Neutrophil (primary cell): Measurements from ENCODE around the gene PRKN.

Experiments used
- H3K27ac ChIP-seq: fragments of 200-600 bp; sonication (generic); 2 replicates; pipeline ENCODE4 v1.5.1; 2016; ENCODE audit warnings: mild to moderate bottlenecking, moderate library complexity
- H3K27me3 ChIP-seq: fragments of 200-600 bp; sonication (generic); 2 replicates; pipeline ENCODE4 v1.6.0; 2016; ENCODE audit warnings: mild to moderate bottlenecking
- H3K36me3 ChIP-seq: fragments of 200-600 bp; sonication (generic); 2 replicates; pipeline ENCODE4 v1.5.1; 2017
- H3K4me1 ChIP-seq, 2 experiments: fragments of 200-600 bp in 1 of 2; sonication (generic) in 1 of 2; 1 replicate in 1 of 2; 2 replicates in 1 of 2; pipeline versions ENCODE4 v1.5.1 to v1.6.1; 2013 to 2016; ENCODE audit warnings: low read depth in 1 of 2, low read length in 1 of 2, mild to moderate bottlenecking in 1 of 2, moderate library complexity in 1 of 2; ENCODE audit not compliant: control insufficient read depth in 1 of 2, insufficient read depth in 1 of 2
- H3K4me3 ChIP-seq, 2 experiments: fragments of 200-600 bp in 1 of 2; sonication (generic) in 1 of 2; 1 replicate in 1 of 2; 2 replicates in 1 of 2; pipeline ENCODE4 v1.5.1; 2013 to 2016; ENCODE audit warnings: low read depth in 1 of 2, low read length in 1 of 2, mild to moderate bottlenecking in 1 of 2, moderate library complexity in 1 of 2
- H3K9me3 ChIP-seq: fragments of 200-600 bp; sonication (generic); 2 replicates; pipeline ENCODE4 v1.5.1; 2016
- CTCF ChIP-seq: fragments of 200-600 bp; sonication (generic); IDR thresholded peaks from 2 replicates; pipeline ENCODE4 v1.5.1; 2016; ENCODE audit warnings: antibody characterized with exemption

PRKN gene

GRCh38 chr6:161740486-161740885 lies 987.1 kb downstream of the PRKN start:
- TF ChIP-seq CTCF: no peak
- no peaks in the 10 kb centered on the region for H3K27me3 ChIP-seq
- H3K27ac ChIP-seq: no peak overlapping the region
- no peaks in the 10 kb centered on the region for H3K36me3 ChIP-seq
- no peak overlapping the region for H3K4me3 ChIP-seq
- no peaks in the 10 kb centered on the region for H3K4me1 ChIP-seq
- H3K9me3 ChIP-seq: no peaks in the 10 kb centered on the region

- no peaks in the 10 kb centered on the region for H3K36me3 ChIP-seq
- no peaks in the 10 kb centered on the region for H3K9me3 ChIP-seq
- H3K4me1 ChIP-seq: no peaks in the 10 kb centered on the region
- TF ChIP-seq CTCF: no peak
- no peak overlapping the region for H3K4me3 ChIP-seq
- no peaks in the 10 kb centered on the region for H3K27me3 ChIP-seq
- H3K27ac ChIP-seq: no peak overlapping the region
Measured at GRCh38 chr6:161736781-161737292, 990.7 kb downstream of the PRKN start.

GRCh38 chr6:161736326-161736725 lies 991.2 kb downstream of the PRKN start:
- no peaks in the 10 kb centered on the region for H3K9me3 ChIP-seq
- no peaks in the 10 kb centered on the region for H3K36me3 ChIP-seq
- no peak overlapping the region for H3K27ac ChIP-seq
- H3K27me3 ChIP-seq: no peaks in the 10 kb centered on the region
- TF ChIP-seq CTCF: no peak
- no peak overlapping the region for H3K4me3 ChIP-seq
- H3K4me1 ChIP-seq: no peaks in the 10 kb centered on the region

GRCh38 chr6:161732594-161732993 lies 995.0 kb downstream of the PRKN start:
- TF ChIP-seq CTCF: no peak
- Histone ChIP-seq H3K9me3 (no peaks in the 10 kb centered on the region), H3K4me3 (no peak overlapping the region), H3K27ac (no peak overlapping the region), H3K27me3 (no peaks in the 10 kb centered on the region), H3K4me1 (no peaks in the 10 kb centered on the region), H3K36me3 (no peaks in the 10 kb centered on the region)

- H3K9me3 ChIP-seq: no peaks in the 10 kb centered on the region
- no peaks in the 10 kb centered on the region for H3K27me3 ChIP-seq
- no peak overlapping the region for H3K27ac ChIP-seq
- H3K4me3 ChIP-seq: no peak overlapping the region
- no peaks in the 10 kb centered on the region for H3K36me3 ChIP-seq
- H3K4me1 ChIP-seq: no peaks in the 10 kb centered on the region
- no peak for TF ChIP-seq CTCF
Measured at GRCh38 chr6:161727083-161727833, 1000.3 kb downstream of the PRKN start.
